ENCODE results near the gene PTPN6.

PTPN6 gene

GRCh38 chr12:6981152-6982052 lies 30.2 kb downstream of the PTPN6 start:
- no peak for TF ChIP-seq CTCF (conservative IDR thresholded peaks at IDR 0.05; ENCODE audit: low read depth, low read length)
- H3K4me3 ChIP-seq (ENCODE audit: low read depth, low read length): no peak overlapping the region
- DNase-seq (ENCODE audit: low read depth): no peak

GRCh38 chr12:6982532-6982931 lies 31.4 kb downstream of the PTPN6 start:
- DNase-seq (ENCODE audit: low read depth): no peak
- TF ChIP-seq CTCF (conservative IDR thresholded peaks at IDR 0.05; ENCODE audit: low read depth, low read length): no peak
- no peak overlapping the region for H3K4me3 ChIP-seq (ENCODE audit: low read depth, low read length)

- no peak for TF ChIP-seq CTCF (conservative IDR thresholded peaks at IDR 0.05; ENCODE audit: low read depth, low read length)
- DNase-seq (ENCODE audit: low read depth): no peak
- no peak overlapping the region for H3K4me3 ChIP-seq (ENCODE audit: low read depth, low read length)
These were observed 36.9 kb downstream of the PTPN6 start for GRCh38 chr12:6987956-6988553.

- no peak for TF ChIP-seq CTCF (conservative IDR thresholded peaks at IDR 0.05; ENCODE audit: low read depth, low read length)
These were observed 44.9 kb downstream of the PTPN6 start for GRCh38 chr12:6996040-6996441.

GRCh38 chr12:6998715-6999451 lies 47.7 kb downstream of the PTPN6 start:
- H3K4me3 ChIP-seq (ENCODE audit: low read depth, low read length): no peak overlapping the region
- DNase-seq (ENCODE audit: low read depth): no peak
- TF ChIP-seq CTCF (conservative IDR thresholded peaks at IDR 0.05; ENCODE audit: low read depth, low read length): no peak

More at GRCh38 chr12:6996040-6996441, 44.9 kb downstream of the PTPN6 start:
- H3K4me3 ChIP-seq (ENCODE audit: low read depth, low read length): no peak overlapping the region
- DNase-seq (ENCODE audit: low read depth): peak; percentile 60

GRCh38 chr12:7001921-7002591 lies 50.9 kb downstream of the PTPN6 start:
- H3K4me3 ChIP-seq (ENCODE audit: low read depth, low read length): no peak overlapping the region
- DNase-seq (ENCODE audit: low read depth): no peak
- TF ChIP-seq CTCF (conservative IDR thresholded peaks at IDR 0.05; ENCODE audit: low read depth, low read length): no peak

Data from choroid plexus epithelial cell (primary cell).